HepG2 (cell line): ENCODE results near the gene PCNA. TPM values are rescaled to one million over a fixed set of nuclear protein-coding genes. Genes with fewer than 3 reads are reported as not detected.

ENCODE experiments used
- CBX5 ChIP-seq: sonication (generic); formaldehyde crosslinking; IDR thresholded peaks from 2 replicates; pipeline ENCODE4 v1.4.0; 2020; ENCODE audit warnings: missing genetic modification reagents, borderline replicate concordance
- CREBL2 ChIP-seq: sonication (generic); formaldehyde crosslinking; IDR thresholded peaks from 2 replicates; pipeline ENCODE4 v1.8.1; 2023; ENCODE audit warnings: missing genetic modification reagents, mild to moderate bottlenecking, borderline replicate concordance
- DMTF1 ChIP-seq: sonication (generic); formaldehyde crosslinking; IDR thresholded peaks from 2 replicates; pipeline ENCODE4 v1.4.0; 2020; ENCODE audit warnings: mild to moderate bottlenecking, missing genetic modification reagents
- EP300 ChIP-seq, 3 experiments: sonication (generic) in 1 of 3; formaldehyde crosslinking in 1 of 3; IDR thresholded peaks; 2 replicates each; pipeline versions ENCODE4 v1.5.1 to v1.6.1; 2011 to 2020; ENCODE audit warnings: low read depth in 2 of 3, low read length in 2 of 3, borderline replicate concordance in 1 of 3, improper control_type of control experiment in 1 of 3, mild to moderate bottlenecking in 1 of 3, missing genetic modification reagents in 1 of 3, moderate library complexity in 1 of 3
- FOXK2 ChIP-seq: fragments of 450-650 bp; IDR thresholded peaks from 2 replicates; pipeline ENCODE4 v1.6.1; 2016
- HOMEZ ChIP-seq: IDR thresholded peaks from 2 replicates; pipeline ENCODE4 v1.6.1; 2016; ENCODE audit warnings: low read depth
- IRF1 ChIP-seq: sonication (generic); formaldehyde crosslinking; IDR thresholded peaks from 2 replicates; pipeline ENCODE4 v1.4.0; 2020; ENCODE audit warnings: low read depth, mild to moderate bottlenecking, missing genetic modification reagents
- MXI1 ChIP-seq: IDR thresholded peaks from 3 replicates; pipeline ENCODE4 v1.6.1; 2012; ENCODE audit warnings: low read depth, low read length, inconsistent platforms, borderline replicate concordance
- SALL2 ChIP-seq: sonication (generic); formaldehyde crosslinking; IDR thresholded peaks from 2 replicates; pipeline ENCODE4 v1.8.1; 2023; ENCODE audit warnings: mild to moderate bottlenecking, missing genetic modification reagents, inconsistent platforms
- ZFP1 ChIP-seq: IDR thresholded peaks from 2 replicates; pipeline ENCODE4 v1.6.1; 2016
- ZFP90 ChIP-seq: sonication (generic); formaldehyde crosslinking; IDR thresholded peaks from 2 replicates; pipeline ENCODE4 v1.8.0; 2022; ENCODE audit warnings: missing genetic modification reagents, mild to moderate bottlenecking, inconsistent platforms, borderline replicate concordance
- ZNF275 ChIP-seq: sonication (generic); formaldehyde crosslinking; IDR thresholded peaks from 2 replicates; pipeline ENCODE4 v1.8.0; 2022; ENCODE audit warnings: missing genetic modification reagents, mild to moderate bottlenecking, inconsistent platforms, borderline replicate concordance
- ZNF280B ChIP-seq: sonication (generic); formaldehyde crosslinking; IDR thresholded peaks from 2 replicates; pipeline ENCODE4 v1.5.0; 2020; ENCODE audit warnings: missing genetic modification reagents, mild to moderate bottlenecking, borderline replicate concordance
- ZNF549 ChIP-seq: sonication (generic); formaldehyde crosslinking; IDR thresholded peaks from 2 replicates; pipeline ENCODE4 v1.5.0; 2020; ENCODE audit warnings: missing genetic modification reagents
- ZNF83 ChIP-seq: sonication (generic); formaldehyde crosslinking; IDR thresholded peaks from 2 replicates; pipeline ENCODE4 v1.4.0; 2020; ENCODE audit warnings: missing genetic modification reagents, mild to moderate bottlenecking, borderline replicate concordance
- polyA plus RNA-seq, 8 experiments: library from polyadenylated mRNA; depleted of rRNA in 3 of 8; stranded (reverse) in 7 of 8; unstranded in 1 of 8; fragments of >200 nt; fragmentation: Illumina TruSeq in 4 of 8; extraction: Trizol in 4 of 8; gene quantifications; 2 replicates each; pipeline versions ENCODE4 v1.2.1 to v1.2.3, GENCODE V29; 2011 to 2016; ENCODE audit warnings: low read depth in 4 of 8, missing spikeins in 1 of 8, mixed read lengths in 1 of 8; ENCODE audit not compliant: insufficient read depth in 1 of 8
- total RNA-seq, 5 experiments: library from RNA; depleted of rRNA; stranded (reverse); fragments of >200 nt; fragmentation: Illumina TruSeq; extraction: Trizol; gene quantifications; 2 replicates each; pipeline ENCODE4 v1.2.3, GENCODE V29; 2016; ENCODE audit warnings: low read depth in 1 of 5

The PCNA gene
- total and polyA plus RNA-seq, 2 of the 13 experiments (the other 11 are each of a cell fraction or from before 2014, with no cell fraction given): 229 to 655 TPM

- TF ChIP-seq CREBL2 (CRISPR knock-in tag): no peak; the same call in 1 of the 2 replicates
- TF ChIP-seq ZNF83 (CRISPR knock-in tag): no peak; the same call in 1 of the 2 replicates
- TF ChIP-seq ZFP90: peak; percentile 96
- TF ChIP-seq ZNF275 (CRISPR knock-in tag): peak; percentile 94
- TF ChIP-seq IRF1 (CRISPR knock-in tag): no peak
- TF ChIP-seq SALL2: peak; percentile 87; the same call in 1 of the 2 replicates
- 0 out of 2 replicates have a peak, but pooled peaks have one; percentile 19 for TF ChIP-seq FOXK2
- TF ChIP-seq CBX5 (CRISPR knock-in tag): peak; percentile 73; the same call in 1 of the 2 replicates
- TF ChIP-seq ZNF549 (CRISPR knock-in tag): 0 out of 2 replicates have a peak, but pooled peaks have one; percentile 32
- TF ChIP-seq HOMEZ (CRISPR knock-in tag): peak; percentile 95
- TF ChIP-seq EP300 (IDR thresholded peaks at IDR 0.05; ENCODE audit: low read depth in 2 of 2, low read length in 2 of 2): peak; percentile 35 to 90; a peak in 3 of 4 replicates
- peak; percentile 1; the same call in 1 of the 2 replicates for TF ChIP-seq EP300 (CRISPR knock-in tag; IDR thresholded peaks at IDR 0.05; ENCODE audit: borderline replicate concordance)
- peak; percentile 88 for TF ChIP-seq ZNF280B
- peak; percentile 81; the same call in 2 of the 3 replicates for TF ChIP-seq MXI1
- TF ChIP-seq ZFP1 (CRISPR knock-in tag): peak; percentile 95
- no peak for TF ChIP-seq DMTF1
Measured at GRCh38 chr20:5126512-5127203, 6.9 kb upstream of the PCNA start, which contains the start of gene CDS2 (continued).
